Activated gamma-delta T cell treated with anti-CD3 and anti-CD28 coated beads, Interleukin-2, amount 50 U/mL, for 16 hours (primary cell): ENCODE results near the gene PODN.

ENCODE experiments used
- DNase-seq: peaks from one replicate; pipeline ENCODE4 v3.0.0-alpha.2; 2020; ENCODE audit warnings: low read depth

The PODN gene

GRCh38 chr1:53061859-53062707 lies at the start of gene PODN:
PODN (plus strand) TSS chr1:53062213; CDS start chr1:53069856, 7,643 bp downstream.
- no peak for DNase-seq

GRCh38 chr1:53014791-53015507 lies 47.1 kb upstream of the PODN start:
- peak; percentile 64 for DNase-seq

- DNase-seq, result no peak
Measured at GRCh38 chr1:53015508-53015860, 46.5 kb upstream of the PODN start.

GRCh38 chr1:53016705-53017104 lies 45.3 kb upstream of the PODN start:
- DNase-seq, result no peak

- no peak for DNase-seq
Measured at GRCh38 chr1:53020588-53020987, 41.4 kb upstream of the PODN start.

GRCh38 chr1:53022179-53022578 lies 39.8 kb upstream of the PODN start:
- no peak for DNase-seq

GRCh38 chr1:53023546-53023945 lies 38.5 kb upstream of the PODN start:
- DNase-seq, result no peak

- DNase-seq, result no peak
Measured at GRCh38 chr1:53024117-53024516, 37.9 kb upstream of the PODN start.

- no peak for DNase-seq
Measured at GRCh38 chr1:53025034-53025768, 36.8 kb upstream of the PODN start.

GRCh38 chr1:53025769-53026112 lies 36.3 kb upstream of the PODN start:
- DNase-seq, result no peak

- no peak for DNase-seq
Measured at GRCh38 chr1:53026254-53026653, 35.8 kb upstream of the PODN start.

- no peak for DNase-seq
Measured at GRCh38 chr1:53031732-53032131, 30.3 kb upstream of the PODN start.

GRCh38 chr1:53037159-53037558 lies 24.9 kb upstream of the PODN start:
- no peak for DNase-seq

- DNase-seq, result no peak
Measured at GRCh38 chr1:53038566-53038965, 23.4 kb upstream of the PODN start.

- DNase-seq, result no peak
Measured at GRCh38 chr1:53043271-53043670, 18.7 kb upstream of the PODN start.

- no peak for DNase-seq
Measured at GRCh38 chr1:53044926-53045325, 17.1 kb upstream of the PODN start.

GRCh38 chr1:53046930-53047329 lies 15.1 kb upstream of the PODN start:
- DNase-seq, result no peak

- DNase-seq, result no peak
Measured at GRCh38 chr1:53047737-53048736, 14.0 kb upstream of the PODN start.

- no peak for DNase-seq
Measured at GRCh38 chr1:53048960-53049573, 12.9 kb upstream of the PODN start.

- DNase-seq, result no peak
Measured at GRCh38 chr1:53049574-53049967, 12.4 kb upstream of the PODN start.

- no peak for DNase-seq
Measured at GRCh38 chr1:53050310-53050709, 11.7 kb upstream of the PODN start.
